ENCODE measurements around the gene RASGRP3. TPM values are rescaled to one million over a fixed set of nuclear protein-coding genes. Genes with fewer than 3 reads are reported as not detected.
A peak's percentile ranks its signal among the peaks of the same experiment; 100 is the strongest.

The RASGRP3 gene
- total and polyA plus RNA-seq, 2 donors, result 2.3 to 28.5 TPM

GRCh38 chr2:33570681-33571080 is 94.2 kb downstream of the RASGRP3 start:
- 84% methylated on average over 2 of the region's 2 CpGs for WGBS
- no peak overlapping the region for H3K4me3 ChIP-seq (ENCODE audit: low read depth, low read length)
- H3K27ac ChIP-seq (ENCODE audit: low read depth), result no peak overlapping the region

GRCh38 chr2:33573657-33574056 is 97.2 kb downstream of the RASGRP3 start:
- no peak for DNase-seq (ENCODE audit: extremely low spot score)
- Histone ChIP-seq H3K36me3 (ENCODE audit: insufficient read depth) (no peaks in the 10 kb centered on the region), H3K4me1 (ENCODE audit: insufficient read depth) (no peaks in the 10 kb centered on the region), H3K27ac (ENCODE audit: low read depth) (no peak overlapping the region), H3K4me3 (ENCODE audit: low read depth, low read length) (no peak overlapping the region)
- WGBS, result 94% methylated on average over 6 of the region's 6 CpGs

More at GRCh38 chr2:33570681-33571080, 94.2 kb downstream of the RASGRP3 start:
- no peaks in the 10 kb centered on the region for H3K4me1 ChIP-seq (ENCODE audit: insufficient read depth)
- DNase-seq (ENCODE audit: extremely low spot score), result no peak
- no peaks in the 10 kb centered on the region for H3K36me3 ChIP-seq (ENCODE audit: insufficient read depth)

- Histone ChIP-seq H3K36me3 (ENCODE audit: insufficient read depth) (no peaks in the 10 kb centered on the region), H3K4me3 (ENCODE audit: low read depth, low read length) (no peak overlapping the region), H3K27ac (ENCODE audit: low read depth) (no peak overlapping the region), H3K4me1 (ENCODE audit: insufficient read depth) (no peaks in the 10 kb centered on the region)
- 90% methylated on average over 8 of the region's 8 CpGs for WGBS
- no peak for DNase-seq (ENCODE audit: extremely low spot score)
Measured at GRCh38 chr2:33577084-33577483, 100.6 kb downstream of the RASGRP3 start.

GRCh38 chr2:33577668-33578067 is 101.2 kb downstream of the RASGRP3 start:
- no peaks in the 10 kb centered on the region for H3K36me3 ChIP-seq (ENCODE audit: insufficient read depth)
- no peak overlapping the region for H3K4me3 ChIP-seq (ENCODE audit: low read depth, low read length)
- no peaks in the 10 kb centered on the region for H3K4me1 ChIP-seq (ENCODE audit: insufficient read depth)
- WGBS, result 52% methylated on average over 2 of the region's 2 CpGs
- H3K27ac ChIP-seq (ENCODE audit: low read depth), result no peak overlapping the region
- DNase-seq (ENCODE audit: extremely low spot score), result no peak

- Histone ChIP-seq H3K4me1 (ENCODE audit: insufficient read depth) (no peaks in the 10 kb centered on the region), H3K36me3 (ENCODE audit: insufficient read depth) (no peaks in the 10 kb centered on the region), H3K27ac (ENCODE audit: low read depth) (no peak overlapping the region), H3K4me3 (ENCODE audit: low read depth, low read length) (no peak overlapping the region)
- DNase-seq (ENCODE audit: extremely low spot score), result no peak
- WGBS, result 88% methylated on average over 5 of the region's 5 CpGs
Measured at GRCh38 chr2:33579227-33579626, 102.8 kb downstream of the RASGRP3 start.

- Histone ChIP-seq H3K4me1 (ENCODE audit: insufficient read depth) (no peaks in the 10 kb centered on the region), H3K36me3 (ENCODE audit: insufficient read depth) (peaks cover 2% of the 10 kb centered on the region), H3K27ac (ENCODE audit: low read depth) (no peak overlapping the region), H3K4me3 (ENCODE audit: low read depth, low read length) (no peak overlapping the region)
- WGBS, result 86% methylated on average over 5 of the region's 5 CpGs
- DNase-seq (ENCODE audit: extremely low spot score), result no peak
Measured at GRCh38 chr2:33581872-33582271, 105.4 kb downstream of the RASGRP3 start.

- Histone ChIP-seq H3K27ac (ENCODE audit: low read depth) (no peak overlapping the region), H3K4me1 (ENCODE audit: insufficient read depth) (no peaks in the 10 kb centered on the region), H3K4me3 (ENCODE audit: low read depth, low read length) (no peak overlapping the region), H3K36me3 (ENCODE audit: insufficient read depth) (peaks cover 4% of the 10 kb centered on the region)
- WGBS, result 23% methylated on average over 2 of the region's 2 CpGs
- no peak for DNase-seq (ENCODE audit: extremely low spot score)
Measured at GRCh38 chr2:33583194-33583938, 106.9 kb downstream of the RASGRP3 start.

GRCh38 chr2:33586766-33587165 is 110.3 kb downstream of the RASGRP3 start:
- Histone ChIP-seq H3K36me3 (ENCODE audit: insufficient read depth) (peaks cover 4% of the 10 kb centered on the region), H3K4me1 (ENCODE audit: insufficient read depth) (no peaks in the 10 kb centered on the region), H3K4me3 (ENCODE audit: low read depth, low read length) (no peak overlapping the region), H3K27ac (ENCODE audit: low read depth) (no peak overlapping the region)
- DNase-seq (ENCODE audit: extremely low spot score), result no peak
- WGBS, result 44% methylated on average over 2 of the region's 2 CpGs

- H3K36me3 ChIP-seq (ENCODE audit: insufficient read depth), result peaks cover 4% of the 10 kb centered on the region
- WGBS, result 41% methylated on average over 2 of the region's 2 CpGs
- no peak overlapping the region for H3K4me3 ChIP-seq (ENCODE audit: low read depth, low read length)
- H3K27ac ChIP-seq (ENCODE audit: low read depth), result no peak overlapping the region
- H3K4me1 ChIP-seq (ENCODE audit: insufficient read depth), result no peaks in the 10 kb centered on the region
- no peak for DNase-seq (ENCODE audit: extremely low spot score)
Measured at GRCh38 chr2:33588232-33588631, 111.8 kb downstream of the RASGRP3 start.

GRCh38 chr2:33589444-33589843 is 113.0 kb downstream of the RASGRP3 start:
- WGBS, result 12% methylated on average over 1 of the region's 1 CpG

GRCh38 chr2:33595385-33595784 is 118.9 kb downstream of the RASGRP3 start:
- no peaks in the 10 kb centered on the region for H3K4me1 ChIP-seq (ENCODE audit: insufficient read depth)
- no peak overlapping the region for H3K4me3 ChIP-seq (ENCODE audit: low read depth, low read length)
- 58% methylated on average over 3 of the region's 3 CpGs for WGBS
- H3K36me3 ChIP-seq (ENCODE audit: insufficient read depth), result no peaks in the 10 kb centered on the region
- no peak for DNase-seq (ENCODE audit: extremely low spot score)
- no peak overlapping the region for H3K27ac ChIP-seq (ENCODE audit: low read depth)

More at GRCh38 chr2:33589444-33589843, 113.0 kb downstream of the RASGRP3 start:
- Histone ChIP-seq H3K36me3 (ENCODE audit: insufficient read depth) (peaks cover 4% of the 10 kb centered on the region), H3K27ac (ENCODE audit: low read depth) (no peak overlapping the region), H3K4me1 (ENCODE audit: insufficient read depth) (no peaks in the 10 kb centered on the region), H3K4me3 (ENCODE audit: low read depth, low read length) (no peak overlapping the region)
- no peak for DNase-seq (ENCODE audit: extremely low spot score)

- Histone ChIP-seq H3K36me3 (ENCODE audit: insufficient read depth) (no peaks in the 10 kb centered on the region), H3K4me1 (ENCODE audit: insufficient read depth) (no peaks in the 10 kb centered on the region), H3K4me3 (ENCODE audit: low read depth, low read length) (no peak overlapping the region), H3K27ac (ENCODE audit: low read depth) (no peak overlapping the region)
- DNase-seq (ENCODE audit: extremely low spot score), result no peak
- WGBS, result 80% methylated on average over 3 of the region's 3 CpGs
Measured at GRCh38 chr2:33597026-33597425, 120.6 kb downstream of the RASGRP3 start.

- H3K36me3 ChIP-seq (ENCODE audit: insufficient read depth), result no peaks in the 10 kb centered on the region
- peak overlapping the region; percentile 73 for H3K4me3 ChIP-seq (ENCODE audit: low read depth, low read length)
- no peak overlapping the region for H3K27ac ChIP-seq (ENCODE audit: low read depth)
- DNase-seq (ENCODE audit: extremely low spot score), result no peak
- H3K4me1 ChIP-seq (ENCODE audit: insufficient read depth), result no peaks in the 10 kb centered on the region
- under 1% methylated on average over 23 of the region's 23 CpGs for WGBS
Measured at GRCh38 chr2:33598561-33599174, 122.2 kb downstream of the RASGRP3 start.

- H3K4me1 ChIP-seq (ENCODE audit: insufficient read depth), result no peaks in the 10 kb centered on the region
- H3K27ac ChIP-seq (ENCODE audit: low read depth), result peak within 1 kb of the TSS; percentile 33
- peak; percentile 99 for DNase-seq (ENCODE audit: extremely low spot score)
- peak within 1 kb of the TSS; percentile 73 for H3K4me3 ChIP-seq (ENCODE audit: low read depth, low read length)
- H3K36me3 ChIP-seq (ENCODE audit: insufficient read depth), result no peaks in the 10 kb centered on the region
- WGBS, result under 1% methylated on average over 56 of the region's 56 CpGs
Measured at GRCh38 chr2:33599175-33599942, 122.9 kb downstream of the RASGRP3 start, which contains the start of gene FAM98A. Gene FAM98A, minus strand, starts transcription at chr2:33599299. Its CDS starts 78 bp downstream, at chr2:33599221.
